ENCODE measurements around the gene CCT6A.
"Not testable (repeated sequence)": the region's sequence is repeated elsewhere in the genome, so short reads cannot be mapped to it uniquely, and the experiment has no call there.

CCT6A gene, protein sequence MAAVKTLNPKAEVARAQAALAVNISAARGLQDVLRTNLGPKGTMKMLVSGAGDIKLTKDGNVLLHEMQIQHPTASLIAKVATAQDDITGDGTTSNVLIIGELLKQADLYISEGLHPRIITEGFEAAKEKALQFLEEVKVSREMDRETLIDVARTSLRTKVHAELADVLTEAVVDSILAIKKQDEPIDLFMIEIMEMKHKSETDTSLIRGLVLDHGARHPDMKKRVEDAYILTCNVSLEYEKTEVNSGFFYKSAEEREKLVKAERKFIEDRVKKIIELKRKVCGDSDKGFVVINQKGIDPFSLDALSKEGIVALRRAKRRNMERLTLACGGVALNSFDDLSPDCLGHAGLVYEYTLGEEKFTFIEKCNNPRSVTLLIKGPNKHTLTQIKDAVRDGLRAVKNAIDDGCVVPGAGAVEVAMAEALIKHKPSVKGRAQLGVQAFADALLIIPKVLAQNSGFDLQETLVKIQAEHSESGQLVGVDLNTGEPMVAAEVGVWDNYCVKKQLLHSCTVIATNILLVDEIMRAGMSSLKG

GRCh38 chr7:56051339-56052191 is at the start of gene CCT6A, which contains the start of gene PSPH:
CCT6A (plus strand) TSS chr7:56051765; CDS start chr7:56051849, 84 bp downstream.
PSPH (minus strand) TSS chr7:56051444; CDS start chr7:56021212, 30,232 bp downstream.
- peak; percentile 97 for DNase-seq

DNA sequence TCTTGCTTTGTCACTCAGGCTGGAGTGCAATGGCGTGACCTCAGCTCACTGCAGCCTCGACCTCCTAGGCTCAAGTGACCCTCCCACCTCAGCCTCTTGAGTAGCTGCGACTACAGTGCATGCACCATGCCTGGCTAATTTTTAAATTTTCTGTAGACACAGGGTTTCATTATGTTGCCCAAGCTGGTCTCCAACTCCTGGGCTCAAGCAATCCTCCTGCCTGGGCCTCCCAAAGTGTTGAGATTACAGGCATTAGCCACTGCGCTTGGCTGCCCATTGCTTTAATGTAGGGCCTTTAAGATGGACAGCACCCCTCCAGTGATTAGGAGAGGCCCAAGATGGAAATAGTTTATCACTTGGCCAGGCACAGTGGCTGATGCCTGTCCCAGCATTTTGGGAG is 47.8 kb upstream of the CCT6A start:
- no peak for DNase-seq

- DNase-seq, result no peak
Observed at GRCh38 chr7:56007167-56007652, 44.4 kb upstream of the CCT6A start.

- no peak for DNase-seq
Observed at GRCh38 chr7:56007891-56008290, 43.7 kb upstream of the CCT6A start.

DNA sequence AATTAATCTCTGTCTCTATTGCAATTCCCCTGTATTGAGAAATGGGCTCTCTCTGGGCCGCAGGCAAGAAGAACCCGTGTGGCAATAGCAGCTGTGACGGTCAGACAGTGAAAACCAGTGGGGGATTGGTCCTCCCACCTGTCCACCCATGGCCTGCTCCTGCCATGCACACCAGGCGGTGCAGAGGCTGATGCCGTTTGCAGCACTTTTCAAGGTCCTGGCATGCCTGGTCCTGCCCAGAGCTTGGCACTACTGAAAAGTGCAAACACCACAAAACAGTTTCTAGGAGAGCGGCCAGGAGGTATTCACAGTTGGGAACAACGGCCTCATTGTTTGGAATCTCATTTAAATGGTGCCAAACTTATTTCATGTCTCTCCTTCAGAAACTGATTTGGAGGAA is 41.9 kb upstream of the CCT6A start:
- DNase-seq, result no peak

- not testable (repeated sequence) for DNase-seq
Observed at GRCh38 chr7:56017015-56017414, 34.5 kb upstream of the CCT6A start.

DNA sequence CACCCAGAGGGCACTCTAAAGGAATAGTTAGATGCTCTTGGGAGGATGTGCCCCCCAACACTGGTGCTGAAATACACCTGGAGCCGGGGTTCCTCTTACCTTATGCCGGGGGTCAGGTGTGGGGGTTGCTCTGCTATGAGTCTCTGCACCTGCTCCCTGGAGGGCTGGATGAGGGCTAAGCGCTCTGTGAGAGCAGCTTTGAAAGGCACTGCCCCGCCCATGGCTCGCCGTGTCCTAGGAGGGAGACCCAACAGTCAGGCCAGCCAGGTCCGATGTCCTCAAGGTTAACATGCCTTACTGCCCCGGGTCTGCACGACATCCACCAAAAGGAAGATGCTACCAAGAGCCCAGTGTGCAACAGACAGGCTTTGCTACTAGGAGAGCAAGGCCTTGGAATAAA is 32.1 kb upstream of the CCT6A start:
- DNase-seq, result no peak

- no peak for DNase-seq
Observed at GRCh38 chr7:56023500-56023899, 28.1 kb upstream of the CCT6A start.

DNA sequence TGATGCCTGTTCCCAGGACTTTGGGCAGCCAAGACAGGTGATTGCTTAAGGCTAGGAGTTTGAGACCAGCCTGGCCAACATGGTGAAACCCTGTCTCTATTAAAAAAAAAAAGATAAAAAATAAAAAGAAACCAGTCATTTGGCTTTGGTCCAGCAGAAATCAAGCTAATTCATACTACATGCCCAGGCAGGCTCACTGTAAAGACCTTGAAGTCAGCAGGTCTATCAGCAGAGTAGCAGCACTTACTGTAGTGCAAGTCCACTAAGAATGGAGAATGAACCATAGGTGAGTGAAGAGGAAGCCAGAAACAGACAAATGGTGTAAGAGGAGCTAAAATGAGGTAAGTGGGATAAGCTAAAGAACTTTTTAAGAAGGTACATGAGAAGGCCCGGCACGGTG is 25.0 kb upstream of the CCT6A start:
- DNase-seq, result no peak

- no peak for DNase-seq
Observed at GRCh38 chr7:56028942-56029630, 22.5 kb upstream of the CCT6A start.

GRCh38 chr7:56030340-56030739 is 21.2 kb upstream of the CCT6A start:
- no peak for DNase-seq

GRCh38 chr7:56031556-56031955 is 20.0 kb upstream of the CCT6A start:
- not testable (repeated sequence) for DNase-seq

- DNase-seq, result not testable (repeated sequence)
Observed at GRCh38 chr7:56032578-56032977, 19.0 kb upstream of the CCT6A start.

DNA sequence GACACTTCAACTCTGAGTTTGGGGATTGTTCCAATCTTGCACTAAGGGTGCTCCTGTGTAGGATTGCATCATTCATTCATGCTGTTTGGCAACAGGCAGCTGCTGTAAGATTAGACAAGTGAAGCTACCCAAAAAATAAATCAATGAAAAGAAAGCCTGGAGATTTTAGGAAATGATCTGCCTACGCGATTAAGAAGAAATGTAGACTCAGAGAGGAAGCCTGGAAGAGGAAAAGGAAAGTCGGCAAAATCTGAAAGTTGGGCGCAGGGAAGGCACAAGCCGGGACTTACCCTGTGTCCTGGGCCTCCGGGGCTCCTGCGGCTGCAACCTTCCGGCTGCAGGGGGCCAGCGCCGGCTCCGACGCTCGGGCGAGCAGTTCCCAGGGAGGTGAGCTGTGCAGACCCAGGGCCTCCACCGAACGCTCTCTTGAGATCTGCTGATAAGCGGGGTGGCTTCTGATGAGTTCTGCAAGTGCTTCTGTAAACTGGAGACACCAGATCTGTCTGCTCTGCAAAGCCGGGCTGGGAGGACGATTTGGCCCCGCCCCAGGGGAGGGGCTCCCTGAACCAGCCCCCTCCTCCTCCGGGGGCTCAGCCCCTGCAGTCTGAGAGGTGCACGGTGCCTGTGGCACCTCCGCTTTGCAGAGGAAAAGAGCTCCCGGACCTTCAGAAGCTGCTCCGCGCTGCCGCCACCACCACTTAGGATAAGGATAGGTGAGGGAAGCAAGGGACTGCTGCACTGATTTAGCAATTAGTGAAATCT is 17.7 kb upstream of the CCT6A start:
- DNase-seq, result peak; percentile 87

DNA sequence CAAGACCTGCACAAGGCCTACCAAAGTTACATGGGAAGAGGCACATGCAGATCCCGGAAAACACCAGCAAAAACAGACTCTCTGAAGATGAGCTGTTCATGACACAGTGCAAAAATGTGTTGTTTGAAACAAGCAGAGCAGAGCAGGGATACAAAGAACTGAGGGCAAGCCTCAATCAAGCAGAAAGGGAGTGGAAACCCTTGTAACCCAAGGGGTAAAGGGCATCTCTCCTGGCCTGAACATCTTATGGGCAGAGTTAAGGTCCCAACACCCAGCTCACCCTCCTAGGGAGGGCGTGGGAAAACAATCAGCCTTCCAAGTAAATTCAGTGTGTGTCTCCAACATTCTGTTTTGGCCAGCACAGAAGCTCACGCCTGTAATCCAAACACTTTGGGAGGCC is 10.8 kb upstream of the CCT6A start:
- no peak for DNase-seq

DNA sequence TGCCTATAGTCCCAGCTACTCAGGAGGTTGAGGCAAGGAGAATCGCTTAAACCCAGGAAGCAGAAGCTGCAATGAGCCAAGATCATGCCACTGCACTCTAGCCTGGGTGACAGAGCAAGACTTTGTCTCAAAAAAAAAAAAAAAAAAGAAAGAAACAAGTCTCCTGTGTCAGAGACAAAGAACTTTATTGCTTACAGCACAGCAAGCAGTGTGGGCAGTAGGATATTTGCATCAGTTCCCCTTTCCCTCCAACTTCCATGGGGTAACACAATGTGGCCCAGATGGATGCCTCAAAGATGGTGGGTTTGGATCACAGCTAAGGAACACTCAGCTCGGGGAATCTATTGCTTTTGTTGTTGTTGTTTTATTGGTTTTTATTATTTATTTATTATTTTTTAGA is 5.8 kb upstream of the CCT6A start:
- not testable (repeated sequence) for DNase-seq

- DNase-seq, result no peak
Observed at GRCh38 chr7:56046721-56047445, 4.7 kb upstream of the CCT6A start.

DNA sequence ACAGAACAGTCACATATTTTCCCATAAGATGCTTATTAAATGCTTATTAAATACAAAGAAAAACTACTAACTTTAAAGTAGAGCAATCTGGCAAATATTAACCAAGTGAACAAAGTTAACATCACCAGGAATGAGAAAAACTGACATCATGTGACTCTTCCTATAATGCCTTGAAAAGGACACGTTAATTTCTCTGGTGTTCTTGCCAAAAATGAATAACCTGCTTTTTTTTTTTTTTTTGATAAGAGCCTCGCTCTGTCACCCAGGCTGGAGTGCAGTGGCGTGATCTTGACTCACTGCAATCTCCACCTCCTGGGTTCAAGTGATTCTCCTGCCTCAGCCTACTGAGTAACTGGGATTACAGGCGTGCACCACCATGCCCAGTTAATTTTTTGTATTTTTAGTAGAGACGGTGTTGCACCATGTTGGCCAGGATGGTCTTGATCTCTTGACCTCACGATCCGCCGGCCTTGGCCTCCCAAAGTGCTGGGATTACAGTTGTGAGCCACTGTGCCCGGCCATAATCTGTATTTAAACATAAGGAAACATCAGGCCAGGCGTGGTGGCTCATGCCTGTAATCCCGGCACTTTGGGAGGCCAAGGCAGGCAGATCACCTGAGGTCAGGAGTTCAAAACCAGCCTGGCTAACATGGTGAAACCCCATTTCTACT is 4.0 kb upstream of the CCT6A start:
- not testable (repeated sequence) for DNase-seq

- DNase-seq, result no peak
Observed at GRCh38 chr7:56048245-56048644, 3.3 kb upstream of the CCT6A start.

GRCh38 chr7:56048763-56049162 is 2.8 kb upstream of the CCT6A start:
- DNase-seq, result not testable (repeated sequence)

DNA sequence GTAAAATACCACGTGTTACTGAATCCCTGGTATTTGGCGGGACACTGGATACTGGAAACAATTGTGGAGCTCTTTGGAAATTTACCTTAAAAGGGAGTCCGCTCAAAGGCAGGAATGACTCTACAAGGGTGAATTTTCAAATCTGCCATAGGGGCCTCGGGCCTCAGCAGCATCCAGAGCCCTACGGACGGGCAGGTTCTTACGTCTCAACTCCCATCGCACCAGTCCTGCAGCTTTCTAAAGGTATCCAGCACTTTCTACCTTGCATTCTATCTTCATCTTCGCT is 569 bp upstream of the CCT6A start:
- DNase-seq, result no peak

Data from activated effector memory CD4-positive, alpha-beta T cell treated with anti-CD3 and anti-CD28 coated beads, Interleukin-2, amount 50 U/mL, for 16 hours (primary cell).